Endodermal cell (in vitro differentiated cells): ENCODE measurements around the gene IQUB. TPM values are rescaled to one million over a fixed set of nuclear protein-coding genes. Genes with fewer than 3 reads are reported as not detected.

Experiments used
- DNase-seq: peaks from one replicate; pipeline ENCODE4 v3.0.0-alpha.2; 2017
- H3K27ac ChIP-seq: 2 replicates; pipeline ENCODE4 v1.5.1; 2013; ENCODE audit warnings: mild to moderate bottlenecking, low read depth, low read length, moderate library complexity
- H3K27me3 ChIP-seq: 2 replicates; pipeline ENCODE4 v1.6.1; 2013; ENCODE audit warnings: mild to moderate bottlenecking, low read length, moderate library complexity; ENCODE audit not compliant: insufficient read depth, control insufficient read depth, poor library complexity, severe bottlenecking
- H3K36me3 ChIP-seq: 2 replicates; pipeline ENCODE4 v1.7.0; 2013; ENCODE audit warnings: mild to moderate bottlenecking, low read length, moderate library complexity; ENCODE audit not compliant: control insufficient read depth, insufficient read depth
- H3K4me1 ChIP-seq: one replicate; pipeline ENCODE4 v1.7.0; 2013; ENCODE audit warnings: low read length; ENCODE audit not compliant: control insufficient read depth, insufficient read depth
- H3K4me3 ChIP-seq: 2 replicates; pipeline ENCODE4 v1.5.1; 2013; ENCODE audit warnings: mild to moderate bottlenecking, low read length, moderate library complexity
- H3K9ac ChIP-seq: 2 replicates; pipeline ENCODE4 v1.6.1; 2013; ENCODE audit warnings: mild to moderate bottlenecking, low read length, moderate library complexity; ENCODE audit not compliant: poor library complexity, severe bottlenecking; ENCODE audit errors: extremely low read depth
- H3K9me3 ChIP-seq: 2 replicates; pipeline ENCODE4 v1.6.1; 2013; ENCODE audit warnings: mild to moderate bottlenecking, low read length, moderate library complexity; ENCODE audit not compliant: control insufficient read depth
- H3K27ac Mint-ChIP-seq: 2 replicates; pipeline ENCODE4 v1.8.0; 2020; ENCODE audit warnings: mixed read lengths
- H3K27me3 Mint-ChIP-seq: 2 replicates; pipeline ENCODE4 v1.8.0; 2021; ENCODE audit warnings: mild to moderate bottlenecking, mixed read lengths; ENCODE audit not compliant: insufficient read depth
- H3K36me3 Mint-ChIP-seq: 2 replicates; pipeline ENCODE4 v1.8.0; 2020; ENCODE audit warnings: low read depth, mixed read lengths
- H3K4me1 Mint-ChIP-seq: 2 replicates; pipeline ENCODE4 v1.8.0; 2020; ENCODE audit warnings: mixed read lengths
- H3K4me3 Mint-ChIP-seq: 2 replicates; pipeline ENCODE4 v1.8.0; 2020; ENCODE audit warnings: mild to moderate bottlenecking, moderate library complexity, mixed read lengths
- H3K9me3 Mint-ChIP-seq: 2 replicates; pipeline ENCODE4 v1.8.0; 2020; ENCODE audit warnings: mild to moderate bottlenecking, mixed read lengths
- WGBS, 2 experiments: methylation state at CpG; one replicate each; pipeline versions ENCODE4 v1.1.5 to v1.1.7; 2013; ENCODE audit warnings: missing lambda C conversion rate in 2 of 2, mixed read lengths in 1 of 2; ENCODE audit not compliant: insufficient coverage in 1 of 2, insufficient read length in 1 of 2; 5-methylcytosine and 5-hydroxymethylcytosine counted together
- total RNA-seq, 2 donors: library from RNA; stranded (reverse); fragmentation: NEBNext Ultra II Directional in 1 of 2; extraction: Animal tissue kit (Norgen Biotek cat#: 25700) in 1 of 2; gene quantifications; 2 replicates in 1 of 2; 3 replicates in 1 of 2; pipeline ENCODE4 v1.2.1, GENCODE V29; 2021
- TF ChIP-seq, protein P1 (sequence below): fragments of 200-600 bp; sonication (generic); conservative IDR thresholded peaks from 2 replicates; pipeline ENCODE4 v1.5.0; 2021; ENCODE audit warnings: antibody characterized with exemption, mild to moderate bottlenecking

The IQUB gene
- total RNA-seq, 2 donors from 2014 or later, result 0.88 to 2.1 TPM

GRCh38 chr7:123538189-123538714, 3.9 kb upstream of the IQUB start:
- Histone ChIP-seq H3K36me3 (peaks cover 3% of the 10 kb centered on the region), H3K9me3 (no peaks in the 10 kb centered on the region), H3K9ac (no peak overlapping the region), H3K4me1 (no peaks in the 10 kb centered on the region), H3K4me3 (no peak overlapping the region), H3K27me3 (peaks cover 8% of the 10 kb centered on the region), H3K27ac (no peak overlapping the region)
- no peaks in the 10 kb centered on the region for H3K36me3 Mint-ChIP-seq
- no peak for DNase-seq
- peaks cover 11% of the 10 kb centered on the region for H3K27me3 Mint-ChIP-seq
- no peak overlapping the region for H3K4me3 Mint-ChIP-seq
- WGBS, 2 experiments, result 83 to 92% methylated on average over 3 to 7 of the region's 7 CpGs
- no peaks in the 10 kb centered on the region for H3K9me3 Mint-ChIP-seq
- no peak overlapping the region for H3K27ac Mint-ChIP-seq
- H3K4me1 Mint-ChIP-seq, result peaks cover 4% of the 10 kb centered on the region
- TF ChIP-seq, protein P1, sequence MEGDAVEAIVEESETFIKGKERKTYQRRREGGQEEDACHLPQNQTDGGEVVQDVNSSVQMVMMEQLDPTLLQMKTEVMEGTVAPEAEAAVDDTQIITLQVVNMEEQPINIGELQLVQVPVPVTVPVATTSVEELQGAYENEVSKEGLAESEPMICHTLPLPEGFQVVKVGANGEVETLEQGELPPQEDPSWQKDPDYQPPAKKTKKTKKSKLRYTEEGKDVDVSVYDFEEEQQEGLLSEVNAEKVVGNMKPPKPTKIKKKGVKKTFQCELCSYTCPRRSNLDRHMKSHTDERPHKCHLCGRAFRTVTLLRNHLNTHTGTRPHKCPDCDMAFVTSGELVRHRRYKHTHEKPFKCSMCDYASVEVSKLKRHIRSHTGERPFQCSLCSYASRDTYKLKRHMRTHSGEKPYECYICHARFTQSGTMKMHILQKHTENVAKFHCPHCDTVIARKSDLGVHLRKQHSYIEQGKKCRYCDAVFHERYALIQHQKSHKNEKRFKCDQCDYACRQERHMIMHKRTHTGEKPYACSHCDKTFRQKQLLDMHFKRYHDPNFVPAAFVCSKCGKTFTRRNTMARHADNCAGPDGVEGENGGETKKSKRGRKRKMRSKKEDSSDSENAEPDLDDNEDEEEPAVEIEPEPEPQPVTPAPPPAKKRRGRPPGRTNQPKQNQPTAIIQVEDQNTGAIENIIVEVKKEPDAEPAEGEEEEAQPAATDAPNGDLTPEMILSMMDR, result no peak

- no peaks in the 10 kb centered on the region for H3K36me3 ChIP-seq
- TF ChIP-seq, protein P1, result peak; percentile 80
- no peak overlapping the region for H3K4me3 ChIP-seq
- Mint-ChIP-seq H3K4me1 (peaks cover 6% of the 10 kb centered on the region), H3K27ac (no peak overlapping the region), H3K4me3 (no peak overlapping the region), H3K9me3 (no peaks in the 10 kb centered on the region), H3K27me3 (peaks cover 19% of the 10 kb centered on the region), H3K36me3 (no peaks in the 10 kb centered on the region)
- 71% methylated on average over 3 of the region's 3 CpGs; no CpG with 5 or more reads in 1 of the 2 experiments for WGBS, 2 experiments
- no peaks in the 10 kb centered on the region for H3K4me1 ChIP-seq
- DNase-seq, result no peak
- peaks cover 12% of the 10 kb centered on the region for H3K27me3 ChIP-seq
- no peaks in the 10 kb centered on the region for H3K9me3 ChIP-seq
- no peak overlapping the region for H3K27ac ChIP-seq
- no peak overlapping the region for H3K9ac ChIP-seq
Observed at GRCh38 chr7:123537026-123537642, 2.7 kb upstream of the IQUB start.

DNA sequence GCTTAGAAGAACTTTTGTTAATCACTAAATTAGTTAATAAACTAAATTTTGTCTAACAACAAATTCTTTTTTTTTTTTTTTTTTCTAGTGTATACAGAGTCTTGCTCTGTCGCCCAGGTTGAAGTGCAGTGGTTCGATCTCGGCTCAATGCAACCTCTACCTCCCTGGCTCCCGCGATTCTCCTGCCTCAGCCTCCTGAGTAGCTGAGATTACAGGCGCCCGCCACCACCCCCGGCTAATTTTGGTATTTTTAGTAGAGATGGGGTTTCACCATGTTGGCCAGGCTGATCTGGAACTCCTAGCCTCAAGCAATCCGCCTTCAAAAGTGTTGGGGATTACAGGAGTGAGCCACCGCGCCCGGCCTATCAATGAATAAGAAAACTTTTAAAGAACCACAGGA, 1.1 kb upstream of the IQUB start:
- Histone ChIP-seq H3K36me3 (no peaks in the 10 kb centered on the region), H3K4me1 (no peaks in the 10 kb centered on the region), H3K9me3 (no peaks in the 10 kb centered on the region), H3K9ac (no peak overlapping the region), H3K27me3 (peaks cover 12% of the 10 kb centered on the region), H3K27ac (no peak overlapping the region), H3K4me3 (peak overlapping the region; percentile 88)
- Mint-ChIP-seq H3K27ac (no peak overlapping the region), H3K4me1 (peaks cover 6% of the 10 kb centered on the region), H3K9me3 (no peaks in the 10 kb centered on the region), H3K27me3 (peaks cover 22% of the 10 kb centered on the region), H3K4me3 (peak overlapping the region; percentile 84), H3K36me3 (no peaks in the 10 kb centered on the region)
- 96% methylated on average over 9 to 12 of the region's 12 CpGs for WGBS, 2 experiments
- no peak for DNase-seq
- TF ChIP-seq, protein P1, result no peak
